Activated CD8-positive, alpha-beta T cell treated with anti-CD3 and anti-CD28 coated beads for 36 hours (primary cell): ENCODE measurements around the gene OR5H1. TPM values are rescaled to one million over a fixed set of nuclear protein-coding genes. Genes with fewer than 3 reads are reported as not detected.

Experiments
- ATAC-seq: fragments of 200-7000 bp; cut with Tn5 transposase; one replicate; pipeline ENCODE4 v1.10.0; 2021; ENCODE audit warnings: mild to moderate bottlenecking, moderate library complexity
- CTCF ChIA-PET: fragments of 350-600 bp; sonication (Branson Sonifier 250); formaldehyde crosslinking; loops from one replicate; lab custom pipeline; 2021; ENCODE audit warnings: antibody characterized with exemption; lab: Charles Lee
- POLR2A ChIA-PET: fragments of 350-600 bp; sonication (Branson Sonifier 250); formaldehyde crosslinking; loops from one replicate; lab custom pipeline; 2021; ENCODE audit warnings: antibody characterized with exemption; lab: Charles Lee
- DNase-seq: peaks from one replicate; pipeline ENCODE4 v3.0.0-alpha.2; 2020
- H3K27ac Mint-ChIP-seq: one replicate; pipeline ENCODE4 v1.8.0; 2021; ENCODE audit warnings: mild to moderate bottlenecking, mixed read lengths
- H3K27me3 Mint-ChIP-seq: one replicate; pipeline ENCODE4 v1.8.0; 2021; ENCODE audit warnings: mixed read lengths
- H3K36me3 Mint-ChIP-seq: one replicate; pipeline ENCODE4 v1.8.0; 2021; ENCODE audit warnings: low read depth, mixed read lengths
- H3K4me1 Mint-ChIP-seq: one replicate; pipeline ENCODE4 v1.8.0; 2021; ENCODE audit warnings: low read depth, mixed read lengths
- H3K4me3 Mint-ChIP-seq: one replicate; pipeline ENCODE4 v1.8.0; 2021; ENCODE audit warnings: mild to moderate bottlenecking, moderate library complexity, mixed read lengths
- H3K9me3 Mint-ChIP-seq: one replicate; pipeline ENCODE4 v1.8.0; 2021; ENCODE audit warnings: mixed read lengths
- CTCF ChIP-seq: fragments of 200-600 bp; IDR thresholded peaks from one replicate; pipeline ENCODE4 v1.8.0; 2022; ENCODE audit warnings: antibody characterized with exemption, mild to moderate bottlenecking
- intact Hi-C: fragments of 100-400 bp; cut with micrococcal nuclease; formaldehyde crosslinking; loops from one replicate; pipeline ENCODE4 v1.10.0; 2022
- total RNA-seq, 2 experiments: library from RNA; stranded (reverse); gene quantifications; one replicate each; pipeline ENCODE4 v1.2.3, GENCODE V29; 2021

Gene OR5H1
- not detected for total RNA-seq

- intact Hi-C loops = no loop called here
- H3K9me3 Mint-ChIP-seq = no peaks in the 10 kb centered on the region
- no peaks in the 10 kb centered on the region for H3K4me1 Mint-ChIP-seq
- no peaks in the 10 kb centered on the region for H3K36me3 Mint-ChIP-seq
- no peak within 1 kb of the TSS for H3K4me3 Mint-ChIP-seq
- peaks cover 2% of the 10 kb centered on the region for H3K27me3 Mint-ChIP-seq
- no peak for DNase-seq
- ATAC-seq = no peak
- no peak within 1 kb of the TSS for H3K27ac Mint-ChIP-seq
- POLR2A ChIA-PET = no interaction called here
- TF ChIP-seq CTCF = no peak
- CTCF ChIA-PET = no interaction called here
These were observed at the start of gene OR5H1 for GRCh38 chr3:98130421-98130820. Gene OR5H1, plus strand, starts transcription at chr3:98130721. Its CDS starts 1,977 bp downstream, at chr3:98132698.

DNA sequence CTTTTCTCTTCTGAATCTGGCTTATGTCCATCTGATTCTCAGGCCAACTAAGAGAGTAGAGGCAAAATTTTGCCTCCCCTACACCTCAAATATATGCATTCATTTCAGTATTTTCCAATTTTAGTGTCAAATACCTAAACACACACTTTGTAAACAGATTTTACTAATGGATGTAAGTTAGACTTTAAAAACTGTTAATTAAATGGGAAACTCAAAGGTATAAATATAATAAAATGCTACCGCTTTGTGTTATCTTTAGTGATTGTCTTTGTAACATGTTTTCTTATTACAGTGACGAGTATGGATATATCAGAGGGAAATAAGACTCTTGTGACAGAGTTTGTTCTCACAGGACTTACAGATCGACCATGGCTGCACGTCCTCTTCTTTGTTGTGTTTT lies 43.6 kb upstream of the OR5H1 start, which contains the start of gene OR5AC2:
OR5AC2 (plus strand) TSS at position 301 of the 400 bp plus-strand sequence; CDS start at position 301, 0 bp downstream.
- no peak for ATAC-seq
- H3K27ac Mint-ChIP-seq = no peak within 1 kb of the TSS
- CTCF ChIA-PET = no interaction called here
- no peak for DNase-seq
- intact Hi-C loops = no loop called here
- peaks cover 2% of the 10 kb centered on the region for H3K27me3 Mint-ChIP-seq
- no peak within 1 kb of the TSS for H3K4me3 Mint-ChIP-seq
- TF ChIP-seq CTCF = no peak
- no peaks in the 10 kb centered on the region for H3K4me1 Mint-ChIP-seq
- H3K36me3 Mint-ChIP-seq = no peaks in the 10 kb centered on the region
- no peaks in the 10 kb centered on the region for H3K9me3 Mint-ChIP-seq
- POLR2A ChIA-PET = no interaction called here

DNA sequence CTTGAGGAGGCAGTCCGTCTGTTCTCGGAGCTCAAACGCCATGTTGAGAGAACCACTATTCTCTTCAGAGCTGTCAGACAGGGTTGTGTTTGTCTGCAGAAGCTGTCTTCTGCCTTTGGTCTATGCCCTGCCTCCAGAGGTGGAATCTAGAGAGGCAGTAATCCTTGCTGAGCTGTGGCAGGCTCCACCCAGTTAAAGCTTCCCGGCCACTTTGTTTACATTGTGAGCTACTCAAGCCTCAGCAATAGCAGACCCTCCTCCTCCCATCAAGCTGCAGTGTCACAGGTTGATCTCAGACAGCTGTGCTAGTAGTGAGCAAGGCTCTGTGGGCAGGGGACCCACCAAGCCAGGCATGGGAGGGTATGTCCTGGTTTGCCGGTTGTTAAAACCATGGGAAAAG lies 34.6 kb upstream of the OR5H1 start:
- peaks cover 5% of the 10 kb centered on the region for H3K9me3 Mint-ChIP-seq
- H3K27ac Mint-ChIP-seq = no peak overlapping the region
- intact Hi-C loops = no loop called here
- DNase-seq (no peak), ATAC-seq (no peak)
- CTCF ChIA-PET = no interaction called here
- H3K4me1 Mint-ChIP-seq = no peaks in the 10 kb centered on the region
- H3K4me3 Mint-ChIP-seq = no peak overlapping the region
- no peaks in the 10 kb centered on the region for H3K36me3 Mint-ChIP-seq
- H3K27me3 Mint-ChIP-seq = no peaks in the 10 kb centered on the region
- TF ChIP-seq CTCF = no peak
- POLR2A ChIA-PET = no interaction called here

- no peaks in the 10 kb centered on the region for H3K27me3 Mint-ChIP-seq
- intact Hi-C loops = no loop called here
- no peak for DNase-seq
- H3K36me3 Mint-ChIP-seq = no peaks in the 10 kb centered on the region
- H3K9me3 Mint-ChIP-seq = no peaks in the 10 kb centered on the region
- H3K4me3 Mint-ChIP-seq = no peak overlapping the region
- H3K27ac Mint-ChIP-seq = no peak overlapping the region
- no peaks in the 10 kb centered on the region for H3K4me1 Mint-ChIP-seq
- ATAC-seq = no peak
- TF ChIP-seq CTCF = no peak
- CTCF ChIA-PET = no interaction called here
- POLR2A ChIA-PET = no interaction called here
These were observed 30.7 kb upstream of the OR5H1 start for GRCh38 chr3:98099848-98100247.

DNA sequence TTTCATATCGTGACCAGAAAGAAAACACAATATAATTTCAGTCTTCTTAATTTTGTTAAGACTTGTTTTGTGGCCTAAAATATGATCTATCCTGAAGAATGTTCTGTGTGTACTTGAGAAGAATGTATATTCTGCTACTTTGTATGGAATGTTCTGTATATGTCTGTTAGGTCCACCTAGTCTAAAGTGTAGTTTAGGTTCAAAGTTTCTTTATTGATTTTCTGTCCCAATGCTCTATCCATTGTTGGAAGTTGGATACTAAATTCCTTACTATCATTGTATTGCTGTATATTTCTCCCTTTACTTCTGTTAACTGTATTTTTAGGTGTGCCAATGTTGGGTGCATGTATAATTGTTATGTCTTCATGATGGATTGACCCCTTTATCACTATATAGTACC lies 22.4 kb upstream of the OR5H1 start:
- H3K9me3 Mint-ChIP-seq = peaks cover 3% of the 10 kb centered on the region
- POLR2A ChIA-PET = no interaction called here
- no peak overlapping the region for H3K4me3 Mint-ChIP-seq
- no peak for TF ChIP-seq CTCF
- CTCF ChIA-PET = no interaction called here
- ATAC-seq = no peak
- H3K27ac Mint-ChIP-seq = no peak overlapping the region
- intact Hi-C loops = no loop called here
- no peaks in the 10 kb centered on the region for H3K36me3 Mint-ChIP-seq
- no peak for DNase-seq
- H3K27me3 Mint-ChIP-seq = no peaks in the 10 kb centered on the region
- H3K4me1 Mint-ChIP-seq = no peaks in the 10 kb centered on the region
